HG03520 (cell line): ENCODE results near the gene ERLEC1.
"Not testable (repeated sequence)": the region's sequence is repeated elsewhere in the genome, so short reads cannot be mapped to it uniquely, and the experiment has no call there.

Experiments used
- ATAC-seq: cut with Tn5 transposase; IDR thresholded peaks from one replicate; pipeline ENCODE4 v1.9.1; 2021; ENCODE audit warnings: mild to moderate bottlenecking, moderate library complexity; ENCODE audit not compliant: unreplicated experiment

ERLEC1 gene

GRCh38 chr2:53782676-53783075, 4.2 kb upstream of the ERLEC1 start:
- no peak for ATAC-seq

GRCh38 chr2:53784436-53784835, 2.4 kb upstream of the ERLEC1 start:
- ATAC-seq: no peak

GRCh38 chr2:53785366-53785765, 1.5 kb upstream of the ERLEC1 start:
- no peak for ATAC-seq

GRCh38 chr2:53786352-53786704, 516 bp upstream of the ERLEC1 start:
- peak; percentile 12 for ATAC-seq

- no peak for ATAC-seq
Measured at GRCh38 chr2:53787614-53788289, 908 bp downstream of the ERLEC1 start.

- ATAC-seq: no peak
Measured at GRCh38 chr2:53793261-53793660, 6.4 kb downstream of the ERLEC1 start.

- ATAC-seq: no peak
Measured at GRCh38 chr2:53793821-53794220, 7.0 kb downstream of the ERLEC1 start.

GRCh38 chr2:53801547-53801946, 14.7 kb downstream of the ERLEC1 start:
- ATAC-seq: no peak

GRCh38 chr2:53802617-53803151, 15.8 kb downstream of the ERLEC1 start:
- no peak for ATAC-seq

GRCh38 chr2:53811601-53812000, 24.8 kb downstream of the ERLEC1 start:
- no peak for ATAC-seq

GRCh38 chr2:53813151-53813550, 26.3 kb downstream of the ERLEC1 start:
- ATAC-seq: no peak

GRCh38 chr2:53818854-53819435, 32.1 kb downstream of the ERLEC1 start:
- ATAC-seq: no peak

- ATAC-seq: no peak
Measured at GRCh38 chr2:53819634-53820033, 32.8 kb downstream of the ERLEC1 start.

- ATAC-seq: no peak
Measured at GRCh38 chr2:53820048-53820447, 33.2 kb downstream of the ERLEC1 start.

GRCh38 chr2:53820711-53821110, 33.9 kb downstream of the ERLEC1 start:
- no peak for ATAC-seq

- ATAC-seq: no peak
Measured at GRCh38 chr2:53821810-53822209, 35.0 kb downstream of the ERLEC1 start.

GRCh38 chr2:53823639-53824038, 36.8 kb downstream of the ERLEC1 start:
- not testable (repeated sequence) for ATAC-seq

GRCh38 chr2:53826030-53826410, 39.2 kb downstream of the ERLEC1 start:
- ATAC-seq: no peak

GRCh38 chr2:53826587-53827397, 39.9 kb downstream of the ERLEC1 start:
- ATAC-seq: no peak

GRCh38 chr2:53827398-53828175, 40.7 kb downstream of the ERLEC1 start:
- ATAC-seq: no peak

GRCh38 chr2:53828331-53828730, 41.5 kb downstream of the ERLEC1 start:
- no peak for ATAC-seq
